GM18909 (cell line): ENCODE results near the gene CALCOCO1.

Experiments used
- ATAC-seq: cut with Tn5 transposase; IDR thresholded peaks from one replicate; pipeline ENCODE4 v1.9.1; 2021; ENCODE audit warnings: mild to moderate bottlenecking; ENCODE audit not compliant: unreplicated experiment, poor library complexity

CALCOCO1 gene

GRCh38 chr12:53752192-53752601 is 24.9 kb upstream of the CALCOCO1 start:
- no peak for ATAC-seq

GRCh38 chr12:53751336-53752191 is 24.3 kb upstream of the CALCOCO1 start, which contains the start of gene CISTR:
TSS of gene CISTR (minus strand) at chr12:53751979.
- ATAC-seq, result peak; percentile 38

DNA sequence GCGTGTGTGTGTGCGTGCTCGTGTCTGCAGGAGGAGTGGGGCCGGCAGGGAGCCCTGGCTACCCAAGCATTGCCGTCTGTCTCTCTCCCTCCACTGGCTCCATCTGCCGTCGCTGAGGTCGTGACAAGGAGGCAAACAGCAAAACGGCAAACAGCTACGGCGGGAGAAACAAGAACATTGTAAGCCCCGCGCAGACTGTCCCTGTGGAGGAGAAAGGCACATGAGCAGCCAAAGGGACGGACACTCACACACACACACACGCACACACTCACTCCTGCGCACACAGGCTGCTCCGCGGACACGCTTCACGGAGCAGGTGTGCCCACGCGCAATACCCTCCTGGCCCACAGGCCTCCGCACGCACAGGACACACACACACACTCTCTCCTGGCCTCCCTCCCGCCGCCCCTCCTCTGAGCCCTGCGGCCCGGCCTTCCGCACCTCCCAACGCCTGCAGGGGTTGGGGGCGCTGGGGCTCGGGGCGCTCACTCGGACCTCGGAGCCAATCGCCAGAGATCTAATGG is 23.6 kb upstream of the CALCOCO1 start:
- ATAC-seq, result peak; percentile 44

DNA sequence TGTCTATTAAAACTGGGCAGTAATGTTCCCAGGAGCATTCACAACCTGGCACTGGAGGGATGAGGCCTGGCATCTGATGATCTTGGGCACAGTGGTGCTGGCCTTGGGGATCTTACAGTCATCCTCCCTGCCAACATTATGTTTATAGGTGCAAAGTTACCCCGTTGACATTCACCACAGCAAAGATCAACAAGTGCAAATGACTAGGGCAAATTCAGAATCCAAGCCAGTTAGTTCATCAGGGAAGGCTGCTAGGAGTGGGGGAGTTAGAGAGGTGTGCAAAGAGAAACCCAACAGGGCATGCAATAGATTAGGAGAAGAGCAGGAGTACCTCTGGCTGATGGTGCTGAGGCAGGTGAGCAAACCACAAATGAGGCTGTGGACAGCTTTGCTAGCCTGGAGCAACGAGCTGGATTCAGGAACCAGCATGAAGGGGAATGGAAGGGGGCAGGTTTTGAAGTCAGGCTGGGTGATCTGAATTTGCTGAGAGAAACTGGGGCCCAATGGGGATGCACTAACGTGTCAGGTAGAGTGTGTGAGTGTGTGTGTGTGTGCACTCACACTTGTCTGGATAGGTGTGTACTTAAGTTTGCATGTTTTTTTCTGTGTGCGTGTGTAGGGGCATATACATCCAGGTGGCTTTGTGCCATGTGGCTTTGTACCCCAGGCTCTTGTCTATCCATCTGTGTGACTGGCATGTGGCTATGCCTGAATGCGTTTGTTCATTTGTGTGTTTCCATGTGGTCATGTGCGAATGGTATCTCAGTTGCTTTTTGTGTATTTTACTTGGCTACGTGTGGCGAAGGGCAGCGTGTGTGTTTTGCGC is 22.9 kb upstream of the CALCOCO1 start:
- no peak for ATAC-seq

- no peak for ATAC-seq
These were observed 21.0 kb upstream of the CALCOCO1 start for GRCh38 chr12:53748072-53748840.

DNA sequence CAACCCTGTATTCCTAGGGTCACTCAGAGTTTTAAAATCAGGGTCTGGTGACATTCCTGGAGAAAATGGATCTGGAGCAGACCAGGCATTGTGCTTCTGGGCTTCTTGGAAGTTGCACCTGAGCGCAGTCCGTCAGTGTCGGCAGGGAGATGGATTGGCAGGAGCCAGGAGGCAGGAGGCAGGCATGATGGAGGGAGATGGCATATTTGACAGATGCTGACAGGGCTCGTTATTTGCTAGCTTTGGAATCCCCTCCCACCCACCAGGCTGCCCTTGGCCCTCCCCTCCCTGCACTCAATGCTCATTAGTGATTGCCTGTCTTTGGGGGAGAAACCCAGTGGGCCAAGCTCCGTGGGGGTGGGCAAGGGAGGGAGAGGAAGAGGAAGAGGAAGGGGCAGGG is 19.8 kb upstream of the CALCOCO1 start:
- no peak for ATAC-seq

DNA sequence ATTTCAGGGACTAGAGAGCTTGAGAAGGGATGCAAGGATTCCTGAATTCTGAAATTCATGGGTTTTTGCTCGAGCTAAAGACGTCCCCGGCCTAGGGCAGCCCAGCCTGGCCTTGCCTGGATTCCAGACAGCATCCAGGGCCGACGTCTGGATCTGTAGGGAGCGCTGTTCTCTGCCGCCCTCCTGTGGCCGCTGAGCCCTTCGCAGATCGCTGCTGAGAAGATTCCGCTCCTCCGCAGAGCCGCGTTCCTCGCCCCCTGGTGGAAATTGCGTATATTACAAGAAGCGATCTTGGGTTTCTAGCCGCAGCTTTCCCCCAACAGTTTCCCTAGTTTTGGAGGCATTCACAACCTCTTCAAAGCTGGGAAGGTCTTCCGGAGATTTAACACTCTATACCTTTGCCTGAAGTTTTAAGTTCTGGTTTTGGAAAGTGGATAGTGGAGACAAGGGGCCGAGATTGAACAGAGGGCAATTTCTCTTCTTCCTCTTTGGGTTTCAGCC is 19.4 kb upstream of the CALCOCO1 start:
- ATAC-seq, result peak; percentile 35

DNA sequence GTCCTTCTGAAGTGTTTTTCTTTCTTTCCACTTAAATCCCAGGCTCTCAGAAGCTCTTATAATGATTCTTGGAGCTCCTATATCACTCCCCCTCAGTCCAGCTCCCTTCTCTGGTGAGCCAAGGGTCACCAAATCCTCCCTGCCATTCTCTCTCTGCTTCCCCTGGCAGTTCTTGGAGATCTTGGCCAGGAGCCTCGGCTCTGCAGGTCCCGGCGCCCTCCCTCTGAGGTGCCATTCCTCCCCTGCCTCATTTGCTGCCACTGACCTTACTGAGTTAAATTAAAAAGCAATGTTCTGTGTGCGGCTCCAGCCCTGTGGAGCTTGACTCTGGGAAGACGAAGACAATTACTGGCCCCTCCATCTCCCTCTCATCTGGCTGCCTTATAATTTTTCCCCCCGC is 17.5 kb upstream of the CALCOCO1 start:
- ATAC-seq, result no peak

- ATAC-seq, result no peak
These were observed 16.8 kb upstream of the CALCOCO1 start for GRCh38 chr12:53744130-53744441.

- no peak for ATAC-seq
These were observed 16.2 kb upstream of the CALCOCO1 start for GRCh38 chr12:53743266-53744129.

DNA sequence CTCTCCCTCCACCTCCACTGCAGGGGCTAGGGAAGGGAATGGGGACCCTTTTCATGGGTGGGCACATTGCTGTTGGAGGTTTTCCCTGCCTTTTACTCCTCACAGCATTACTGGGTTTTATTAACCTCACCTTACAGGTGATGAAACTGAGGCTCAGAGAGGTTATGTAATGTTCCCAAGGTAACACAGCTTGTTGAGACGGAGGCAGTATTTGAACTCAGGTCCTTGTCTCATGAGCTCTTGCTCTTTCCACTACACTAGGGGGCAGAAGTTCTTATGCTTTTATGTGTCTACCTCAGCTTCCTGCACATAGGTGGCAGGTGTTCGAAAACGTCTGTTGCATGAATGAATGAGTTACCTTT is 12.9 kb upstream of the CALCOCO1 start:
- no peak for ATAC-seq

GRCh38 chr12:53739214-53740129 is 12.2 kb upstream of the CALCOCO1 start:
- ATAC-seq, result no peak

DNA sequence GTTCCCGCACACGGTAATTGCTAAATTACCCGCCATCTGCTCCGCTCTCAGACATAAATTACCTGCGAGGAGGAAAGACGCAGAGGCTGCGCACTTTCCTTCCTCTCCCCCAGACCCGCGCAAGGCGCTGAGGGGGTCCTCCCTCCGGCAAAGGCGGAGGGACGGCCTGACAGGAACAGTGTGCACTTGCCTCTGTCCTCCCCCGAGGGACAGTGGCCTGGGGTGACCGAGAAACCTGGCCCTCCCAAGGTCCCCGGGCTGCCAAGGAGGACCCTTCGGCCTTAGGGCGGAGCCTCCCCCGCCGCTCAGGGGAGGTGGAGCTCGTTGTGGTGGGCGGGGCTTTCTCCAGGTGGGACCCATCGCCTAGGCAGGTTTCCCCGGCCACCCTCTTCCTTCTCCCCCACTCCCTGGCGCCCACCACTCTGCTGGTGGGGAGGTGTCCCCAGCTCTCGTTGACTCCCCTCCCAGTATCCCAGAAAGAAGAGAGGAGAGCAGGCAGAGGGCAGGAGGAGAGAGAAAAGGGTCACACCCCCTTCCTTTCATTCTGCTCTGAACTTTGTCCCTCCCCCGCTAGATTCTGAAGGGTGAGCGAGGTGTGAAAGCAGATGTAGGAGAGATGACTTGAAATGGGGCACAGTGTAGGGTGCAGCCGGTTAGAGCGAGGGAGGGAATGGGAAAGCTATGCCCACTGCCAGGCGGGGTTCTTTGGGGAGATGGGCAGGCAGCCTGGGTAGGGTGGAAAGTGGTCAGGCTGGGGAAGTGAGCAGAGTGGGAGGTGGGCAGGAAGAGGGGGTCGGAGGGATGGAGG is 11.4 kb upstream of the CALCOCO1 start:
- no peak for ATAC-seq

GRCh38 chr12:53737951-53738405 is 10.7 kb upstream of the CALCOCO1 start:
- ATAC-seq, result no peak

DNA sequence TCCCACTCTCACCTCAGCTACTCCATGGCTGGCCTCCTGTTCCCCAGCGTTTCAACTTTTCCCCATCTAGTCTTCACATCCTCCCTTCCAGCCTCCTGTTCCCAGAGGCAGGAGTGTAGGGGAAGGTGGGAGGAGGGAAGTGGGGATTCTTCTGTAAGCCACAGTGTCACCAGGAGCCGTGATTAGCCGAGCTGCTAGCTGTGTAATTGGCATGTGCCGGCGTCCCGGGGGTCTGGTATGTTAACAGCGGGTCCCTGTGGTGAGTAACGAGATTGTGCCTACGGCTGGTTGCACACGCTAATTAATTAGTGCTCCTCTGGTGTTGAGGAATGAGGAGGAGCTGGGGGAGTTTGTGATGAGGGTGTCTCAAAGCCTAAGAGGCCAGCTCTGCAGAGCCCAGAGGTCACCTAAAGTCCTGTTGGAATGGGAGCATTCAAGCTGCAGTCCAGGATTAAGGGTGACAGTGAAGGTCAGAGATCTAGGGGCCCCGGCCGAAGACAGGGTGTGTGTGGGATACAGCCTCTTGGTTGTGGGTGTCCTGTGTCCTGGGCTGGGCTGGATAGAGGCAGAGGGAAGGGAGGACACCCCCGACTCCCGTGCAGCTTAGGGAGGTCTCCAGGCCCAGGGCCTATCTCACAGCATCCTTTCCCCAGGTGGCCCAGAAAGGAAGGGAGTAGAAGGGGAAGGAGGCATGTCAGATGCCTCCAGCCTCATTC is 10.0 kb upstream of the CALCOCO1 start:
- no peak for ATAC-seq

DNA sequence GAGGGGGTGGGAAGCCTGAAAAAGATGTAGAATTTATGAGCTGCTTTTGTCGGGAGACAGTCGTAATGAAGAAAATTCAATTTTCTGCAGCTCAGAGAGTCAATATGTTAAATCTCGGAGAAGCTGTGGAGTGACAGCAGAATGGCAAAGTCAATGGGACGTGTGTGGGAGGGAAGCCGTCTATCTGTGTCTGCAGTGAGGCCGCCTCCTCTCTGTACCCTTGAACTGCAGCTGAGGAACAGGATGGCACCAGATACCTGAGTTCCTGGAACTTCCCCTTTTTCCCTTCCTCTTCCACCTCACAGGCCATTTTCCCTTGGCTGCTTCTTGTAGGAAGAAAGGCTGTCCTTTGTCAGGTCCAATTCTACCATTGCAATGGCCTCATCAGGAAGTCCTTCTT is 9.3 kb upstream of the CALCOCO1 start:
- ATAC-seq, result no peak

DNA sequence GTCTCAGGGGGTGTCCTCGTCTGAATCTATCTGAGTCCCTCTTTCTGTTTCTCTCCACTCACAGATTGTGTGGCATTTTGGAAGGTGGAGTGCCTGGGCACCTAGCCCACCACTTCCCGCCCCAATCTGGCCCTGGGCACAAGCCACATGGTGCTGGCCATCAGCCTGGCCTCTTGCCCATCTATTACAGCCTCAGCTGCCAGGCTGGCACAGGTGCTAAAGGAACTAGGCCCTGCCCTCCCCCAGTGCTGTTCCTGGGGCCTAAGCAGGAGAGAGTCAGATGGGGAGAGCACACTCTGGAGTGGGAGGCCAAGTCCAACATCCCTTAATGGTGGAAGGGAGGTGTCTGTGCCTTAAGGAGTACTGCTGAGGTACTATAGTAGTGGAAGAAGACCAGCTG is 8.3 kb upstream of the CALCOCO1 start:
- no peak for ATAC-seq
